SK-N-SH treated with all-trans-retinoic acid at 6 μM for 48 hours (cell line): ENCODE results near the gene PRPF38A.

Experiments
- BACH2 ChIP-seq: fragments of 250-450 bp; sonication (Bioruptor Pico); IDR thresholded peaks from 2 replicates; pipeline ENCODE4 v1.9.0; 2021; ENCODE audit warnings: mild to moderate bottlenecking, borderline replicate concordance
- CSDC2 ChIP-seq: fragments of 250-450 bp; sonication (Bioruptor Pico); IDR thresholded peaks from 2 replicates; pipeline ENCODE4 v1.5.0; 2020; ENCODE audit warnings: mild to moderate bottlenecking, moderate library complexity
- ZFP3 ChIP-seq: fragments of 250-450 bp; sonication (Bioruptor Pico); IDR thresholded peaks from 2 replicates; pipeline ENCODE4 v1.5.0; 2020; ENCODE audit warnings: mild to moderate bottlenecking, moderate library complexity
- ZFP30 ChIP-seq: fragments of 450-650 bp; formaldehyde crosslinking; IDR thresholded peaks from 2 replicates; pipeline ENCODE4 v1.5.0; 2022; ENCODE audit warnings: mild to moderate bottlenecking, moderate library complexity
- TF ChIP-seq, protein P1 (sequence below): fragments of 250-450 bp; sonication (Bioruptor Pico); IDR thresholded peaks from 2 replicates; pipeline ENCODE4 v1.5.1; 2020; ENCODE audit warnings: low read depth, mild to moderate bottlenecking, moderate library complexity
- TF ChIP-seq, protein P2 (sequence below): fragments of 250-450 bp; sonication (Bioruptor Pico); IDR thresholded peaks from 2 replicates; pipeline ENCODE4 v1.8.0; 2020; ENCODE audit warnings: mild to moderate bottlenecking, moderate library complexity, borderline replicate concordance

DNA sequence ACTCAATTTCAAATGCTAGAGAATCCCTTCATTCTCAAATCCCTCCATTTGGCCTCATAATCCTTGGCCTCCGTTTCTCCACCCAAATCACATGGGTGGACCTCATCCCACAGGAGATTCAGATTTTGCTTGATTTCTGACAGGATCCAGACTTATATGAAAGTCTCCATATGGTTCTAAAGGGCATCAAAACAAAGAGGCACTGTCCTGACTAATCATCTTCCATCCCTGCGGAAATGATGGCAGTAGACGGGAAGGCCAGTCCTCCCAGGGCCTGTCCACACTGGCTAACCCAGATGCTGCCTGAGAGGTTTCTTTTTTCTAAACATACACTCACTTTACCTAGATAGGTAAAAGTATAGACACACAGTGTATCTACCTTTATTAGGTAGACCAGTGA lies 19.0 kb upstream of the PRPF38A start:
- no peak for TF ChIP-seq ZFP30 (CRISPR knock-in tag)
- no peak for TF ChIP-seq ZFP3 (CRISPR knock-in tag)
- TF ChIP-seq, protein P1, sequence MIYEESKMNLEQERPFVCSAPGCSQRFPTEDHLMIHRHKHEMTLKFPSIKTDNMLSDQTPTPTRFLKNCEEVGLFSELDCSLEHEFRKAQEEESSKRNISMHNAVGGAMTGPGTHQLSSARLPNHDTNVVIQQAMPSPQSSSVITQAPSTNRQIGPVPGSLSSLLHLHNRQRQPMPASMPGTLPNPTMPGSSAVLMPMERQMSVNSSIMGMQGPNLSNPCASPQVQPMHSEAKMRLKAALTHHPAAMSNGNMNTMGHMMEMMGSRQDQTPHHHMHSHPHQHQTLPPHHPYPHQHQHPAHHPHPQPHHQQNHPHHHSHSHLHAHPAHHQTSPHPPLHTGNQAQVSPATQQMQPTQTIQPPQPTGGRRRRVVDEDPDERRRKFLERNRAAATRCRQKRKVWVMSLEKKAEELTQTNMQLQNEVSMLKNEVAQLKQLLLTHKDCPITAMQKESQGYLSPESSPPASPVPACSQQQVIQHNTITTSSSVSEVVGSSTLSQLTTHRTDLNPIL, result no peak
- TF ChIP-seq, protein P2, sequence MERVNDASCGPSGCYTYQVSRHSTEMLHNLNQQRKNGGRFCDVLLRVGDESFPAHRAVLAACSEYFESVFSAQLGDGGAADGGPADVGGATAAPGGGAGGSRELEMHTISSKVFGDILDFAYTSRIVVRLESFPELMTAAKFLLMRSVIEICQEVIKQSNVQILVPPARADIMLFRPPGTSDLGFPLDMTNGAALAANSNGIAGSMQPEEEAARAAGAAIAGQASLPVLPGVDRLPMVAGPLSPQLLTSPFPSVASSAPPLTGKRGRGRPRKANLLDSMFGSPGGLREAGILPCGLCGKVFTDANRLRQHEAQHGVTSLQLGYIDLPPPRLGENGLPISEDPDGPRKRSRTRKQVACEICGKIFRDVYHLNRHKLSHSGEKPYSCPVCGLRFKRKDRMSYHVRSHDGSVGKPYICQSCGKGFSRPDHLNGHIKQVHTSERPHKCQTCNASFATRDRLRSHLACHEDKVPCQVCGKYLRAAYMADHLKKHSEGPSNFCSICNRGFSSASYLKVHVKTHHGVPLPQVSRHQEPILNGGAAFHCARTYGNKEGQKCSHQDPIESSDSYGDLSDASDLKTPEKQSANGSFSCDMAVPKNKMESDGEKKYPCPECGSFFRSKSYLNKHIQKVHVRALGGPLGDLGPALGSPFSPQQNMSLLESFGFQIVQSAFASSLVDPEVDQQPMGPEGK (CRISPR knock-in tag), result no peak
- TF ChIP-seq CSDC2, result no peak
- no peak for TF ChIP-seq BACH2 (CRISPR knock-in tag)
